Measurements from ENCODE around the gene SH3YL1. TPM values are rescaled to one million over a fixed set of nuclear protein-coding genes. Genes with fewer than 3 reads are reported as not detected.

SH3YL1 gene
- 100 to 1,000 TPM in 3 of 4 donors, 10 to 100 TPM in 1; 75.5 to 133 (median 107) TPM for polyA plus RNA-seq
- long read RNA-seq, donor 1, result 0 reads
- long read RNA-seq, donor 2, transcript SH3YL1-201 (10 exons, 1,763 nt), result major isoform, 6 of 85 reads
- long read RNA-seq, donor 2, partial matches to known transcripts, result 62 of 85 reads
- long read RNA-seq, donor 2, other reads (novel, unspliced or antisense), result 13 of 85 reads
- long read RNA-seq, donor 3, transcript SH3YL1-201 (10 exons, 1,763 nt), result major isoform, 7 of 172 reads
- long read RNA-seq, donor 3, partial matches to known transcripts, result 83 of 172 reads
- long read RNA-seq, donor 3, other reads (novel, unspliced or antisense), result 75 of 172 reads
- long read RNA-seq, donor 4, partial matches to known transcripts, result 0 of 1 reads
- long read RNA-seq, donor 4, other reads (novel, unspliced or antisense), result 0 of 1 reads
- long read RNA-seq, donor 5, partial matches to known transcripts, result 0 of 1 reads
- long read RNA-seq, donor 5, other reads (novel, unspliced or antisense), result 0 of 1 reads
- long read RNA-seq, donor 6, transcript SH3YL1-205 (9 exons, 1,695 nt), result major isoform, 14 of 144 reads
- long read RNA-seq, donor 6, partial matches to known transcripts, result 28 of 144 reads
- long read RNA-seq, donor 6, other reads (novel, unspliced or antisense), result 98 of 144 reads
- long read RNA-seq, donor 7, result 0 reads
- long read RNA-seq, donor 8, partial matches to known transcripts, result 0 of 2 reads
- long read RNA-seq, donor 8, other reads (novel, unspliced or antisense), result 0 of 2 reads
- long read RNA-seq, donor 9, partial matches to known transcripts, result 0 of 4 reads
- long read RNA-seq, donor 9, other reads (novel, unspliced or antisense), result 0 of 4 reads
- long read RNA-seq, donor 10, transcript SH3YL1-201 (10 exons, 1,763 nt), result major isoform, 6 of 17 reads
- long read RNA-seq, donor 10, transcript SH3YL1-205 (9 exons, 1,695 nt), result minor isoform, 5 of 17 reads
- long read RNA-seq, donor 10, partial matches to known transcripts, result 0 of 17 reads
- long read RNA-seq, donor 10, other reads (novel, unspliced or antisense), result 0 of 17 reads

DNA sequence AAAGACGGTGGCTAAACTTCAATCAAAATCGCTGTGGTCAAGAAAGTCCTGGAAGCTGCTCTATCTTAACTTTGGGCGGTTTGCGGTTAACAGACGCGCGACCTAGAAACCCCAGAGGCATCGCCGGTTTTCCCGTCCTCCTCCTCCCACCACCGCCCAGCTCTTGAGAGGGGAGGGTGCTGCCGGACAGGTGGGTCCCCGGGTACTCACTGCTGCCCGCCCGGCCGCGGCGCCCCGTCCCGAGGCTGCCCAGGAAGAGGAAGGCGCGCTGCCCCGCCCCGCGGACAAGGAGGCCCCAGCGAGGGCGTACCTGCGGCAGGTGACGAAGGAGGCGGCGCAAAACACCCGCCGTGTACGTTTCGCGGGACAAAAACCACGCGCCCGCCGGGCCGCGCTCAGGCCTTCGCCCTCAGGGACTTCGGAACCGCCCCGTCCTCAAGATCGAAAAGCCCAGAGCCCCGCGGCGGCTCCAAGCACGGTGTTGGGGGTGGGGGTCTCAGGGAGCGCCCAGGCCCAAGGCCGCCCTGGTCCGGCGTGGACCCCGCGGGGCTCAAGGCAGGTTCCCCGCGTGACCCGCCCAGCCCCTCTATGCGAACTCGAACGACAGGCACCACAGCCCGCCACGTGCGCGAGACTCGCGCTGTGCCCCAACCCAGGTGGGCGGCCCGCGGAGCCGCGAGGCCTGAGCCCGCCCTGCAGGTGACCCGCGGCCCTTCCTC is at the start of gene SH3YL1:
TSS of gene SH3YL1 (minus strand) at position 259 of the 719 bp plus-strand sequence. CDS start at position 211, 48 bp downstream.
- no peaks in the 10 kb centered on the region for H3K27me3 ChIP-seq (ENCODE audit: control insufficient read depth in 3 of 3, insufficient read depth in 3 of 3, low read length in 3 of 3)
- WGBS, 3 donors, result 0 to 1% (median 0%) methylated on average over 57 to 77 of the region's 77 CpGs
- H3K36me3 ChIP-seq (ENCODE audit: control insufficient read depth in 3 of 3, insufficient read depth in 2 of 3, low read depth in 1 of 3, low read length in 3 of 3), result no peaks in the 10 kb centered on the region
- H3K4me3 ChIP-seq (ENCODE audit: low read depth in 1 of 3, low read length in 3 of 3), result peak within 1 kb of the TSS; percentile 75 to 94 (median 83)
- FAIRE-seq, result no peak
- H3K27ac ChIP-seq (ENCODE audit: low read depth in 1 of 3, low read length in 2 of 3), result peak within 1 kb of the TSS; percentile 93 to 97 (median 97)
- no peaks in the 10 kb centered on the region for H3K9me3 ChIP-seq (ENCODE audit: control insufficient read depth in 2 of 2, insufficient read depth in 1 of 2, low read depth in 1 of 2, low read length in 1 of 2)
- DNase-seq, result peak; percentile 84 to 94
- peaks cover 0 to 30% (median 9%) of the 10 kb centered on the region in 3 donors for H3K4me1 ChIP-seq (ENCODE audit: control insufficient read depth in 3 of 3, insufficient read depth in 2 of 3, low read depth in 1 of 3, low read length in 2 of 3)

DNA sequence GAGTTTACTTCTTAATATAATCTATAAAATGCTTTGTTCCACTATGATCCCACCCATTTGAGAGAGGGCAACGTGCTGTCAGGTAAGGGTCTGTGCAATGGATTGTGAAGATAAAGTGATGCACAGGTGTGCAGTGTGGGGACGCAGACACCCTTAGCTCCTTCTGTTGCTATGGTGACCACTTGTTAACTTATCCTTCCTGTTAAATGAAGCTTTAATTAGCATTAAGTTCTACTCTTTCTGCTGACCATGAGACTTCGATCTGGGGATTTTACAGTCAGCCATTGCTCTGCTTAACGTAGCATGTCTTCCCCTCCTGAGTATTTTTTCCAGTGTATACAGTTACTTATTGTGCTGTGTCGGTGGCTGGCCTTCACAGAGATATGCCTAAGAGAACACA is 47.2 kb upstream of the SH3YL1 start:
- 66 to 79% (median 74%) methylated on average over 5 of the region's 5 CpGs for WGBS, 3 donors
- DNase-seq (no peak), FAIRE-seq (no peak)
- Histone ChIP-seq H3K27ac (ENCODE audit: low read depth in 1 of 3, low read length in 2 of 3) (no peak overlapping the region), H3K9me3 (ENCODE audit: control insufficient read depth in 2 of 2, insufficient read depth in 1 of 2, low read depth in 1 of 2, low read length in 1 of 2) (peaks cover 0 to 4% of the 10 kb centered on the region in 2 donors), H3K4me3 (ENCODE audit: low read depth in 1 of 3, low read length in 3 of 3) (no peak overlapping the region), H3K36me3 (ENCODE audit: control insufficient read depth in 3 of 3, insufficient read depth in 2 of 3, low read depth in 1 of 3, low read length in 3 of 3) (no peaks in the 10 kb centered on the region), H3K4me1 (ENCODE audit: control insufficient read depth in 3 of 3, insufficient read depth in 2 of 3, low read depth in 1 of 3, low read length in 2 of 3) (no peaks in the 10 kb centered on the region), H3K27me3 (ENCODE audit: control insufficient read depth in 3 of 3, insufficient read depth in 3 of 3, low read length in 3 of 3) (no peaks in the 10 kb centered on the region)

GRCh38 chr2:309954-310510 is 46.2 kb upstream of the SH3YL1 start:
- no peaks in the 10 kb centered on the region for H3K27me3 ChIP-seq (ENCODE audit: control insufficient read depth in 3 of 3, insufficient read depth in 3 of 3, low read length in 3 of 3)
- H3K27ac ChIP-seq (ENCODE audit: low read depth in 1 of 3, low read length in 2 of 3), result no peak overlapping the region
- H3K36me3 ChIP-seq (ENCODE audit: control insufficient read depth in 3 of 3, insufficient read depth in 2 of 3, low read depth in 1 of 3, low read length in 3 of 3), result no peaks in the 10 kb centered on the region
- no peak overlapping the region for H3K4me3 ChIP-seq (ENCODE audit: low read depth in 1 of 3, low read length in 3 of 3)
- H3K9me3 ChIP-seq (ENCODE audit: control insufficient read depth in 2 of 2, insufficient read depth in 1 of 2, low read depth in 1 of 2, low read length in 1 of 2), result no peaks in the 10 kb centered on the region
- no peak for FAIRE-seq
- no peak for DNase-seq
- 75 to 84% (median 79%) methylated on average over 10 of the region's 10 CpGs for WGBS, 3 donors
- H3K4me1 ChIP-seq (ENCODE audit: control insufficient read depth in 3 of 3, insufficient read depth in 2 of 3, low read depth in 1 of 3, low read length in 2 of 3), result no peaks in the 10 kb centered on the region

DNA sequence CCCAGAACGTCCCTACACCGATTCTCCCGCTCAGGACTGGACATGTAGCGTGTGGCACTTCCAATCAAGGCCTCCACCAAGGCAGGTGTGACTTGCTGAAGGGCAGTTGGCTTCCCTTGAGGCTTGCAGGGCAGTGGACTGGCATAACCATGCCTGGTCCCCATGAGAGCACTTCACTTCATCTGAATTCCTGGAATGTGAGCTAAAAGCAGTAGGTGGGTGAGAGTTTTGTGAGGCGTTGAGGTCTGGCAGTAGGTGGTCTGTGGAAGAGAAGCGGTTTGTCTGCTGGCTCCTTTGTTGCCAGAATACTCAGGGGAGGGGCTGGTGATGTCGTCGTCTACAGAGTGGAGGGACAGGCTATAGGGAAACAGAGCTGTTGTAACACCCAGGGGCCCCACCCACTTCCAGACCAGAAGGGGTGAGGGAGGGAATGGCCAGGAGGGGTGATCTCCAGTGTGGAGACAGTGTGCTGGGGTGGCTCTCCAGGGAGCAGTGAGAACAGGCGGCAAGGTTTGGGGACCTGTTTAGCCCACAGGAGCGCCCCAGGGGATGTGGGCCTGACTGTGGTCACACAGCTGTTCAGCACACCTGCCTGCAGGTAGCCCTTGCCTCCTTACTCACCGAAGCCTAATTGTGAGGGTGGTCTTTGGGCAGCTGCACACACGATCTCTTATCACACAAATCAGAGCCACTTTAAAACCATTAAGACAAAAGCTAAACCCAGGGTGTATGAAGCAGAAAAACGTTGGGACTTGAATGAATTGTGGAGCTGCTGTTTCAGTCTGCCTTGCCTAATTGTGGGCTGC is 45.5 kb upstream of the SH3YL1 start:
- FAIRE-seq (no peak), DNase-seq (no peak)
- H3K36me3 ChIP-seq (ENCODE audit: control insufficient read depth in 3 of 3, insufficient read depth in 2 of 3, low read depth in 1 of 3, low read length in 3 of 3), result no peaks in the 10 kb centered on the region
- no peaks in the 10 kb centered on the region for H3K9me3 ChIP-seq (ENCODE audit: control insufficient read depth in 2 of 2, insufficient read depth in 1 of 2, low read depth in 1 of 2, low read length in 1 of 2)
- H3K4me1 ChIP-seq (ENCODE audit: control insufficient read depth in 3 of 3, insufficient read depth in 2 of 3, low read depth in 1 of 3, low read length in 2 of 3), result no peaks in the 10 kb centered on the region
- no peak overlapping the region for H3K4me3 ChIP-seq (ENCODE audit: low read depth in 1 of 3, low read length in 3 of 3)
- no peak overlapping the region for H3K27ac ChIP-seq (ENCODE audit: low read depth in 1 of 3, low read length in 2 of 3)
- 59 to 64% (median 62%) methylated on average over 13 of the region's 13 CpGs for WGBS, 3 donors
- no peaks in the 10 kb centered on the region for H3K27me3 ChIP-seq (ENCODE audit: control insufficient read depth in 3 of 3, insufficient read depth in 3 of 3, low read length in 3 of 3)

DNA sequence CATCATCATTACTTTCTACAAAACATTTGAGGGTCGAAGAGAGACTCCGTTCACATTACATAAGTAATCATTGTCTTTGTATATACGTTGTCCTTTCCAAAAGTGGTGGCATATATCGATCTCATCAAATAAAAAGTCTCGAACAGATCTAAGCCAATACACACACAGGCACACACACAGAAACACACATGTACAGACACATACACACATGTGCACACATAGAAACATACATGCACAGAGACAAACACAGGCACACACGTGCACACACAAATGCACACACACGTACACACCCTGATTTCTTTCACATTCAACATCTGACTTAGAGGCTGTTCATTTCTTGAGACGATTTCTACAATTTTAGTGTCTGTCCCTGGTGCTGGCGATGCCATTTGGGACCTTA is 41.5 kb upstream of the SH3YL1 start:
- H3K27me3 ChIP-seq (ENCODE audit: control insufficient read depth in 3 of 3, insufficient read depth in 3 of 3, low read length in 3 of 3), result no peaks in the 10 kb centered on the region
- 88 to 90% (median 89%) methylated on average over 9 of the region's 9 CpGs for WGBS, 3 donors
- H3K27ac ChIP-seq (ENCODE audit: low read depth in 1 of 3, low read length in 2 of 3), result no peak overlapping the region
- H3K4me3 ChIP-seq (ENCODE audit: low read depth in 1 of 3, low read length in 3 of 3), result no peak overlapping the region
- peaks cover 0 to 4% of the 10 kb centered on the region in 2 donors for H3K9me3 ChIP-seq (ENCODE audit: control insufficient read depth in 2 of 2, insufficient read depth in 1 of 2, low read depth in 1 of 2, low read length in 1 of 2)
- FAIRE-seq (no peak), DNase-seq (no peak)
- H3K36me3 ChIP-seq (ENCODE audit: control insufficient read depth in 3 of 3, insufficient read depth in 2 of 3, low read depth in 1 of 3, low read length in 3 of 3), result no peaks in the 10 kb centered on the region
- H3K4me1 ChIP-seq (ENCODE audit: control insufficient read depth in 3 of 3, insufficient read depth in 2 of 3, low read depth in 1 of 3, low read length in 2 of 3), result no peaks in the 10 kb centered on the region

- no peak for FAIRE-seq
- H3K27ac ChIP-seq (ENCODE audit: low read depth in 1 of 3, low read length in 2 of 3), result no peak overlapping the region
- 55 to 73% (median 68%) methylated on average over 3 of the region's 3 CpGs for WGBS, 3 donors
These were observed 32.5 kb upstream of the SH3YL1 start for GRCh38 chr2:296354-296753.

DNA sequence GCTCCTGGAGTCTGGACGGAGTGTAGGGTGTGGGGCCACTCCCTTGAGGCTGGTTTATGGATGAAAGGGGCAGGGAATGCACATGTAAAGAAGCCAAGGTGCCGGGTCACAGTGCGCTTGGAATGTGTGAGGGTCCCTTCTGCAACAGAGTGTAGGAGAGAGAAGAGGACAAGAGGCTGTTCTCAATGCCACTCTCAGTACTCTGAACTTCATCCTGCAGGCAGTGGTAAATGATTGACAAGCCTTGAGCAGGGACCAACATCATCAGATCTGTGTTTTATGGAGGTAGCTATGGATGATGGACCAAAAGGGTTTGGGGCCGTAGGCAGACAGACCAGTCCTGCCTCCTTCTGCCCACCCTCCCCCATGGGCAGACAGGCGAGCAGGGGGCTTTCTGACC is 31.3 kb upstream of the SH3YL1 start:
- Histone ChIP-seq H3K27ac (ENCODE audit: low read depth in 1 of 3, low read length in 2 of 3) (no peak overlapping the region), H3K4me3 (ENCODE audit: low read depth in 1 of 3, low read length in 3 of 3) (no peak overlapping the region), H3K9me3 (ENCODE audit: control insufficient read depth in 2 of 2, insufficient read depth in 1 of 2, low read depth in 1 of 2, low read length in 1 of 2) (no peaks in the 10 kb centered on the region), H3K36me3 (ENCODE audit: control insufficient read depth in 3 of 3, insufficient read depth in 2 of 3, low read depth in 1 of 3, low read length in 3 of 3) (no peaks in the 10 kb centered on the region), H3K4me1 (ENCODE audit: control insufficient read depth in 3 of 3, insufficient read depth in 2 of 3, low read depth in 1 of 3, low read length in 2 of 3) (no peaks in the 10 kb centered on the region), H3K27me3 (ENCODE audit: control insufficient read depth in 3 of 3, insufficient read depth in 3 of 3, low read length in 3 of 3) (peaks cover 0 to 10% (median 0%) of the 10 kb centered on the region in 3 donors)
- WGBS, 3 donors, result 66 to 82% (median 73%) methylated on average over 5 of the region's 5 CpGs
- no peak for DNase-seq
- no peak for FAIRE-seq

More at GRCh38 chr2:296354-296753, 32.5 kb upstream of the SH3YL1 start:
- H3K9me3 ChIP-seq (ENCODE audit: control insufficient read depth in 2 of 2, insufficient read depth in 1 of 2, low read depth in 1 of 2, low read length in 1 of 2), result peaks cover 0 to 4% of the 10 kb centered on the region in 2 donors
- H3K4me3 ChIP-seq (ENCODE audit: low read depth in 1 of 3, low read length in 3 of 3), result no peak overlapping the region
- no peaks in the 10 kb centered on the region for H3K4me1 ChIP-seq (ENCODE audit: control insufficient read depth in 3 of 3, insufficient read depth in 2 of 3, low read depth in 1 of 3, low read length in 2 of 3)
- peaks cover 0 to 5% (median 0%) of the 10 kb centered on the region in 3 donors for H3K27me3 ChIP-seq (ENCODE audit: control insufficient read depth in 3 of 3, insufficient read depth in 3 of 3, low read length in 3 of 3)
- DNase-seq, result no peak
- H3K36me3 ChIP-seq (ENCODE audit: control insufficient read depth in 3 of 3, insufficient read depth in 2 of 3, low read depth in 1 of 3, low read length in 3 of 3), result no peaks in the 10 kb centered on the region
